H4 (cell line): Measurements from ENCODE around the gene CD81. TPM values are rescaled to one million over a fixed set of nuclear protein-coding genes. Genes with fewer than 3 reads are reported as not detected.

Source experiments
- DNase-seq: peaks from one replicate; pipeline ENCODE4 v3.0.0-alpha.2; 2015; ENCODE audit warnings: low spot score
- total RNA-seq: library from RNA; depleted of rRNA; stranded (reverse); fragments of >200 nt; shearing (Covaris generic); gene quantifications from 2 replicates; pipeline ENCODE4 v1.2.3, GENCODE V29; 2014; rRNA removed

The CD81 gene
- total RNA-seq, 1 experiment from 2014 or later: 154 TPM

DNA sequence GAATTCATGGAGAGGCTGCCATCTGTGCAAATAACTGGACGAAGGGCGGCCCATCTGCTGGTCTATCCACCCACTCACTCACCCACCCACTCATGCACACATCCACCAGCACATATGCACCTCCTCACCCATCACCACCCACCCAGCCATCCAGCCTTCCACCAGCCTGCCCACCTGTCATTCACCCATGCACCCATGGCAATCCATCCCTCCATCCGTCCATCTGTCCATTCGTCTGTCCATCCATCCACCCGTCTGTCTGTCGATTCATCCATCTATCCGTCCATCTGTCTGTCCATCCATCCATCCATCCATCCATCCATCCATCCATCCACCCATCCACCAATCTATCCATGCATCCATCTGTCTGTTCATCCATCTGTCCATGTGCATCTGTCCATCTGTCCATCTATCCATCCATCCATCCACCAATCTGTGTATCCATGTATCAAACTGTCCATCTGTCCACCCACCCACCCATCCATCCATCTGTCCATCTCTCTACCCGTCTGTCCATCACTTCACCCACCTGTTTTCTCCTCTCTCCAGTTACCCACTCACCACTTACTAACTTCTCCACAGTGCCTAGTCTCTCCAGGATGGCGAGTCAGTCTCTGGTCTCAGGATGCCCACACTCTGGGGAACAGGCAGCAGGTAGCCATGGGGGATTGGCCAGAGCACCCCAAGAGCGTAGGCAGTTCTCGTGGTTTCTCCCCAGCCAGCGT, 58.3 kb downstream of the CD81 start:
- DNase-seq: no peak

DNA sequence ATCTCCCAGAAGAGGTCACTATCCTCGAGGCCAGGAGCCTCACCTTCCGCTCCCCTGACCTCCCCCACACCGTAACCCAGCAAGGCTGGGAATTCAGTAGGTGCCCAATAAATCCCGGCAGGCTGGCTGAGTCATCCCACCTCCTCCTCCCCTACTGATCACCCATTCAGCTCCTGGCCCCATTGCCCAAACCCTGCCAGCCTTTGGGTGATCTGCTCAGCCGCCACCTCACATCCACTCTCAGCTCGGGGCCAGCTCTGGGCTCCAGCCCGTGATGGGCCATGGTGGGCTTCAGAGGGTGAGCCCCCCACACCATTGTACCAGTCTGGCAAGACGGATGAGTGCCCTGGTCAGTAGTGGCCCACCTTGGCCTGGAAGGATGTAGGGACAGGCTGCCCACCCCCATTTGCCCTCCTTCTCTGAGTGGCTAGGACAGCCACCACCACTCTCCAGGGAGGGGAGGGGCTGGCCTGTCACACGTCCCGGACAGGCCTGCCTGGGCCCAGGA, 59.0 kb downstream of the CD81 start:
- no peak for DNase-seq

- no peak for DNase-seq
Measured at GRCh38 chr11:2436521-2437031, 59.5 kb downstream of the CD81 start.

DNA sequence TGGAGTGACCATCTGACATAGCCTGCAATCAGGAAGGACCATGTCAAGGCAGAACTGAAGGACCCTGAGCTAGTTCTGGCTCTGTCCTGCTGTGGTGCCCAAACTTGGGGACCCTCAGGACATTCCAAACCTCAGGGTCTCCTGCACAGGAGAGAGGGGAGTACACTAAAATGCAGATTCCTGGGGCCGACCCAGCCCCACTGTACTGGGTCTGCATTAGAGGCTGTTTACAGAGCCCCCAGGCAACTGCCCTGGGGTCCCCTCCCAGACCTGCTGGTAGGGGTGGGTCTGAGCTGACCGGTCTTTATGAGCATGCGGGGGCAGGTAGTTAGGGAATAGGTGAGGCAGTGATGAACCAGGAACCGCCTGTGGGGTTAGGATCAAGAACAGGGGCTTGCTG, 60.4 kb downstream of the CD81 start:
- DNase-seq: no peak

DNA sequence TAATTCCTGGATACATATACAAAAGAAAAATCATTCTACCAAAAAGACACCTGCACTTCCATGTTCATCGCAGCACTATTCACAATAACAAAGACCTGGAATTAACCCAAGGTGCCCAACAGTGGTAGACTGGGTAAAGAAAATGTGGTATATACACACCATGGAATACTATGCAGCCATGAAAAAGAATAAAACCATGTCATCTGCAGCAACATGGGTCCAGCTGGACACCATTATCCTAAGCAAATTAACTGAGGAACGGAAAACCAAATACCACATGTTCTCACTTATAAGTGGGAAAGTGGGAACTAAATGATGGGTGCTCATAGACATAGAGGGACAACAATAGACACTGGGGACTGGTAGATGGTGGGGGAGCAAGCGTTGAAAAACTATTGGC, 62.7 kb downstream of the CD81 start:
- no peak for DNase-seq

DNA sequence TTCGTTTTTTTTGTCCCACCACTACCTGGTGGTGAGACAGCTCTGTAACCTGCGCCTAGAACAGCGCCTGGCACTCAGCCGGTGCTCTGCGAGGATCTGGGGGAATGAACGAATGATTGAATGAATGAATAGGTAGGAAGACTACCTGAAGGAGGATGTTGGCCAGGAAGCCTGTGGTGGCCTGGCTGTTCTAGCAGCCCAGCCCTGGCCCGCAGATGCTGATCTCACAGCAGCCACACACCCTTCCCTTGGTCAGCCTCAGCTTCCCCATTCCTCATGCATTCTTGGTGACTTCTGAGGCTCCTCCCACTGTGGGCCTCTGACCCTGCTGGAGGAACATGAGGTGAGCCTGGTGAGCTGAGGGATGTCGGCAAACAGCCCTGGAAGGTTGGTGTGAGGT, 63.5 kb downstream of the CD81 start:
- no peak for DNase-seq

GRCh38 chr11:2441171-2441570, 64.1 kb downstream of the CD81 start:
- no peak for DNase-seq

DNA sequence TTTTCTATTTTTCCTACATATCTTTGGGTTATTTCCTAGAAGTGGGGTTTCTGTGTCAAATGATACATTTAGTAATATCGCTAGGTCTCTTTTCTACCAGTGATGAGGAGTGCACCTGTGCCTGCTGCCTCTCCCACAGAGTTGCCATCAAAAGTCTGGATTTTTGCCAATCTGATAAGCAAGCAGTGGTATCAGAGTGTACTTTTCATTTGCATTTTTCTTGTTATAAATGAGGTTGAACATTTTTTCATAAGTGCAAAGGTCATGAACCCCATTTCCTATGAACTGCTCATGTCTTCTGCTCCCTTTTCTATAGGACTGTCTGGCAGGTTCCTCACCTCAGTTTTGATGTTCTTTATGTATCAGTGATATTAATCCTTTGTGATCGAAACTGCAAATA, 65.5 kb downstream of the CD81 start:
- no peak for DNase-seq

GRCh38 chr11:2443406-2443805, 66.3 kb downstream of the CD81 start:
- DNase-seq: no peak

- no peak for DNase-seq
Measured at GRCh38 chr11:2443881-2444820, 67.0 kb downstream of the CD81 start, which contains the start of gene TRPM5. TSS of gene TRPM5 (minus strand) at chr11:2444514. CDS start at chr11:2423036, 21,478 bp downstream.

DNA sequence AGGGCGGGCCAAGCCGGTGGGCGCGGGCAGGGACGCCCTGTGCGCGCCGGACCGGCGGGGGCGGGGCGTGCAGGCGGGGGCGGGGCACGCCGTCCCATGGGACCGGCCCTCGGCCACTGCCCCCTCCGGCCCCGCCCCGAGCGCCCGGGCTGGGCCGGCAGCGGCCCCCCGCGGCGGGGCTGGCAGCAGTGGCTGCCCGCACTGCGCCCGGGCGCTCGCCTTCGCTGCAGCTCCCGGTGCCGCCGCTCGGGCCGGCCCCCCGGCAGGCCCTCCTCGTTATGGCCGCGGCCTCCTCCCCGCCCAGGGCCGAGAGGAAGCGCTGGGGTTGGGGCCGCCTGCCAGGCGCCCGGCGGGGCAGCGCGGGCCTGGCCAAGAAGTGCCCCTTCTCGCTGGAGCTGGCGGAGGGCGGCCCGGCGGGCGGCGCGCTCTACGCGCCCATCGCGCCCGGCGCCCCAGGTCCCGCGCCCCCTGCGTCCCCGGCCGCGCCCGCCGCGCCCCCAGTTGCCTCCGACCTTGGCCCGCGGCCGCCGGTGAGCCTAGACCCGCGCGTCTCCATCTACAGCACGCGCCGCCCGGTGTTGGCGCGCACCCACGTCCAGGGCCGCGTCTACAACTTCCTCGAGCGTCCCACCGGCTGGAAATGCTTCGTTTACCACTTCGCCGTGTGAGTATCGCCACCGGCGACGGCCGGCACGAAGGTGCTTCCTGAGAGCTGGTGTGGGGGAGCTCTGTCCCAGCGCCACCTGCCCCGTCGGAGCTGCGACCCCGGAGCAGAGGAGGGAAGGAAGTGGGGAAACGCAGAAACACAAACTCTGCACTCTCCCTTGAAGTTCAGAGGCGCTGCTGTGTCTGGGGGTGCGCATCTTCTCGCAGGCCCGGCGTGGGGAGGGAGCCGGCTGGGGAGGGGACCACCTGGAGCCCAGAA, 68.0 kb downstream of the CD81 start, which contains the start of gene KCNQ1:
Gene KCNQ1, plus strand, starts transcription at position 188 of the 925 bp plus-strand sequence. Its CDS starts 91 bp downstream, at position 279.
- no peak for DNase-seq

DNA sequence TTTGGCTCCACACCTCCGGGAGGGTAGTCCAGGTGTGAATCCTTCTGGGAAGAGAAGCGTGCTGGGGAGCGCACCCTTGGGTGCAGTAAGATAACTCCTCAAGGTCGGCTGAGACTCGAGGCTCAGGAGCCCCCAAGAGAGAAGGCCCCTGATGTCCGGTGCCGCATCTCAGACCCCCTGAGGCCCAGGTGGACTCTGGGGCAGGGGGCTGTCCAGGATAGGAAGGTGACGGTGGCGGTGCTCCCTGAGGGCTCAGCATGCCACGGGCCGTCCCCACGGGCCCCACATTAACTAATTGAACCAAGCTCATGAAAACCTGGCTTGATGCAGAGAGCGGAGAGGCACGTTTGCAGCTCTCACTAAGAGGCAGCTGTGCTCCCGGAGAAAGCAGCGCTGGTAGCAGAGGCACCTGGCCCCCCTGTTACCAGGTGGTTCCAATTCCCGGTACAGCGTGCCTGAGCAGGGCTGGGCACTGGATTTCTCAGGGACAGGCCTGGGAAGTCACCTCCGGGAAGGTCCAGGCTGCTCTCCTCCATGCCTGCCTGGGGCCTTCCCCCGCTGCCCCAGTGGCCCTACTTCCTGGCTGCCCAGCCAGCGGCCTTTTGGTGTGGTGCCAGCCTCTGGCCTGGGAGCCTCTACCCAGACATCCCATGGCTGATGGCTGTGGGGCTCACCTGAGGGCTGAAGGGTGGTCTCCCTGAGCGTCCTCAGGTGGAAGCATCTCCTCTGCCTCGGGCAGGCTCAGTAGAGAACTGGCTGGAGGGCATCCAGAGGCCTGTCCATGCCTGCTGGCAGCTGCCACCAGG, 68.8 kb downstream of the CD81 start:
- DNase-seq: no peak

DNA sequence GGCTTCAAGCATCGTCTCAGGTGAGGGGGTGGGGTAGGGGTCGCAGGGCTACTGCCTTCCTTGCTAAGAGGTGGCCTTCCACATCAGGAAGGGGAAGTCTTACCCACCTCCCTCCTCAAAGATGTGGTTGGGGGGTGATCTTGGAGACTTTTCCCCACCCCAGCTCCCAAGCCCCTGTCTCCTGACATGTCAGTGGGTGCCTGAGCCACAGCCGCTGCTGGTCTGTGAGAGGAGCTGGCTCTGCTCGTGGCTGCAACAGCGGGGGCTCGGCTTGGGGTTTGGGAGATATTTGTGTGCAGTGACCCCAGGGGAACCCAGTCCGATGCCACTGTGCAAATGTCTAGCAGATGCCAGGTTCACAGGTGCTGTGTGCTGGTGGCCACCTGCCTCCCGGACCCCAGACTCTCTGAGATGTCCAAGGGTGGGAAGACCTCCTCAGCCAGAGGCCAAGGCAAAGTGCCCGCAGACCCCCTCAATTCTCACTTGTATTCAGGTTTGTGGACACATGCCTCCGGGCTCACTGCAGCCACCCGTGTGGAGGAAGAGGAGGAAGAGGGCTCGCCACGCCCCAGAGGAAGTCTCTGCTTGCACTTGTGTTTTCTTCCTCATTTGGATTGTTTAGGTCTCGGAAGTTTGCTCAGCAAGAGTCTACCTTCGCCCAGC, 69.6 kb downstream of the CD81 start:
- no peak for DNase-seq

Other genes with a start within 250 kb of the CD81 start
- 0.60 and 2.0 TPM in 2 replicates for gene IGF2, start 237.9 kb upstream of the CD81 start, total RNA-seq
- not detected in 2 replicates for gene INS, start 216.1 kb upstream of the CD81 start, total RNA-seq
- gene TH, start 205.5 kb upstream of the CD81 start, total RNA-seq: not detected in 2 replicates
- gene ASCL2, start 106.7 kb upstream of the CD81 start, total RNA-seq: not detected in 2 replicates
- gene C11orf21, start 75.4 kb upstream of the CD81 start, total RNA-seq: 0.10 and 1.5 TPM in 2 replicates
- 0.81 and 4.0 TPM in 2 replicates for gene TSPAN32, start 75.3 kb upstream of the CD81 start, total RNA-seq
- gene TSSC4, start 23.4 kb downstream of the CD81 start, total RNA-seq: 32.8 and 52.2 TPM in 2 replicates
- gene TRPM5, start 67.2 kb downstream of the CD81 start, total RNA-seq: not detected in 2 replicates
- gene KCNQ1, start 67.7 kb downstream of the CD81 start, total RNA-seq: 0.04 TPM in 1 of 2 replicates, not detected in the other